ENCODE results near the gene RPL29. TPM values are rescaled to one million over a fixed set of nuclear protein-coding genes. Genes with fewer than 3 reads are reported as not detected.

Gene RPL29
- total RNA-seq, 1 donor from 2014 or later = 610 TPM

DNA sequence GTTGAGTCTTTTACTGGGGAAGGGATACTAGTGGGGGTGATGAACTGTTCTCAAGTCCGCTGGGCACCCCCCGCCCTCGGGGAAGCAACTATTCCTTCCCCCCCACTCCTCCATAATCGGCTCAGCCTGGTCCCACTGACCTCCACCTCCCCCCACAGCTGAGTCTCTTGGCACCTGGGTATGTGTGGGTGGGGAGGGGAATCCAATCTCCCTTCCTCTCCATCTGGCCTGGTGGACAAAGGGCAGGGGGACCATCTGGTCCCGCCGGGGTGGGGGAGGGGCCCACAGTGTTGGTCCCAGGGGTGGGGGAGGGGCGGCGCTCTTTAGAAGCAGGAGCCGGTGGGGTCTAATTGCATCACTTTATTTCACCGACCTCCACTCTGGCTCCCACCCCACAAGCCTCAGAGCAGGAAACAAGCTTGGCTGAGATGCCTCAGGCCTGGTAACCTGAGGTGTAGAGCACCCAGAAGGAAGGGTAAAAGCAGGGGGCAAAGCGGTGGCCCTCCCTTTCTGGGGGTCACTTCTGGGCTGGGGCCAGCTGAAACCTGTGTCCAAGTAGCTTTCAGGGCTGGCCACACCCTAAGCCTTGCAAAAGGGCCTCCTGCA, 27.4 kb downstream of the RPL29 start:
- Mint-ChIP-seq H3K27me3 (ENCODE audit: low read depth) (no peaks in the 10 kb centered on the region), H3K36me3 (ENCODE audit: low read depth) (no peaks in the 10 kb centered on the region), H3K4me1 (ENCODE audit: low read depth) (peaks cover 29% of the 10 kb centered on the region), H3K27ac (ENCODE audit: unreplicated experiment) (peak overlapping the region; percentile 66), H3K9me3 (ENCODE audit: low read depth) (no peaks in the 10 kb centered on the region), H3K4me3 (ENCODE audit: unreplicated experiment) (peak overlapping the region; percentile 81)
- DNase-seq (ENCODE audit: low spot score) = no peak
- TF ChIP-seq, protein P1, sequence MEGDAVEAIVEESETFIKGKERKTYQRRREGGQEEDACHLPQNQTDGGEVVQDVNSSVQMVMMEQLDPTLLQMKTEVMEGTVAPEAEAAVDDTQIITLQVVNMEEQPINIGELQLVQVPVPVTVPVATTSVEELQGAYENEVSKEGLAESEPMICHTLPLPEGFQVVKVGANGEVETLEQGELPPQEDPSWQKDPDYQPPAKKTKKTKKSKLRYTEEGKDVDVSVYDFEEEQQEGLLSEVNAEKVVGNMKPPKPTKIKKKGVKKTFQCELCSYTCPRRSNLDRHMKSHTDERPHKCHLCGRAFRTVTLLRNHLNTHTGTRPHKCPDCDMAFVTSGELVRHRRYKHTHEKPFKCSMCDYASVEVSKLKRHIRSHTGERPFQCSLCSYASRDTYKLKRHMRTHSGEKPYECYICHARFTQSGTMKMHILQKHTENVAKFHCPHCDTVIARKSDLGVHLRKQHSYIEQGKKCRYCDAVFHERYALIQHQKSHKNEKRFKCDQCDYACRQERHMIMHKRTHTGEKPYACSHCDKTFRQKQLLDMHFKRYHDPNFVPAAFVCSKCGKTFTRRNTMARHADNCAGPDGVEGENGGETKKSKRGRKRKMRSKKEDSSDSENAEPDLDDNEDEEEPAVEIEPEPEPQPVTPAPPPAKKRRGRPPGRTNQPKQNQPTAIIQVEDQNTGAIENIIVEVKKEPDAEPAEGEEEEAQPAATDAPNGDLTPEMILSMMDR (IDR thresholded peaks at IDR 0.05) = no peak

DNA sequence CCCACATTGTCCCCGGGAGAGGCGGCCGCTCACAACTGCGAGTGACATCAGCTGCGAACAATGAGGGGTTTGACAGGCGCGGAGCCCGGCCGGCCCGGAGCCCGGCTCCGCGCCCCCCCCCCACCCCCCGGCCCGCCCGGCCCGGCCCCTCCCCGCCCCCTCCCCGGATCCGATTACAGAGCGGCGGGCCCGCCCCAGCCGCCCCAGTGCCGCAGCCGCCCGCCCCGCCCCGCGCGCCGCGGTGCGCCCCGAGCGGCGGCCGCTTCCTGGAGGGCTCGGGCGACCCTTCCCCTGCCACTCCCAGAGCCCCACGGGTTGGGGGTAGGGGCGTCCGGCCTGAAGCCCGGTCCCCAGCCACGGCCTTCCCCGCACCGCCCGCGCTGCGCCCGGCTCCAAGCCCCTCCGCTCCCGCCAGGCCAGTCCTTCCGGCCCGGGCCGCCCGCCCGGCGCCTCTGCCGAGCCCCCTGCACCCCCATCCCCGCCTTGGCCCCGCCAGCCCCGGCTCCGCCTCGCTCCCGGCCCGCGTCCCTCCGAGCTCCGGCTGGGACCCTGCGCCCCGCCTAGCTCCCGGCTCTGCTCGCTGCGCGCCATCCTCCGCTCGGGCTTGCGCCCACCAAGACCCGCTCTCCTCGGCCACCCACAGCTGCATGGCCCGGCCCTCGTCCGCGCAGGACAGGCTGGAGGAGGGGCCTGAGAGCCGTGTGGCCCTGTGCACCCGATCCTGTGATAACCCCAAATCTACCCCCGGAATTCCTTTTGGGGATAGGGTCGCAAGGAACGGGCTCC, 28.1 kb downstream of the RPL29 start, which contains the start of gene PCBP4:
TSS of gene PCBP4 (minus strand) at position 71 of the 786 bp plus-strand sequence. CDS start 6,214 bp downstream, outside the sequence.
- no peak for DNase-seq (ENCODE audit: low spot score)
- Mint-ChIP-seq H3K27me3 (ENCODE audit: low read depth) (no peaks in the 10 kb centered on the region), H3K4me1 (ENCODE audit: low read depth) (peaks cover 29% of the 10 kb centered on the region), H3K4me3 (ENCODE audit: unreplicated experiment) (peak within 1 kb of the TSS; percentile 81), H3K27ac (ENCODE audit: unreplicated experiment) (peak within 1 kb of the TSS; percentile 66), H3K9me3 (ENCODE audit: low read depth) (no peaks in the 10 kb centered on the region), H3K36me3 (ENCODE audit: low read depth) (no peaks in the 10 kb centered on the region)
- TF ChIP-seq, protein P1 (IDR thresholded peaks at IDR 0.05) = no peak

DNA sequence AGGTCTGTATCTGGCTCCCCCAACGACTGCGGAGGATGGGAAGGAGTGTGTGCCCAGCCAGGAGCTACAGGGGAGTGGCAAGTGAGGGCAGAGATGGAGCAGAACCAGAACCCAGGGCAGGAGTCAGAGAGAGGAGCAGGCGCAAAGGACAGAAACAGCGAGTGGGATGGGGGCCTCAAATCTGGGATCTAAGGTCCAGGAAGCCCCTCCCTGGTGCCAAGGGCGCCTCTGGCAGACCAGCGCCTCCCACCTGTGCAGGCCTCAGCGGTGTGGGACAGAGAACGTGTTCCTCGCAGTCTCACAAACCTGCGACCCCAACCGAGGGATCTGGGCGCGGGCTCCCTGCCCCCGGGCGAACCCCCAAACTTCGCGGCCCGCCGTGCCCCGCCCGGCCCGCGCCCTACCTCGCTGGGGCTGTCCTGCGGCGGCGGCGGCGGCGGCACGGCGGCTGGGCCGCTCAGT, 28.7 kb downstream of the RPL29 start:
- H3K27ac Mint-ChIP-seq (ENCODE audit: unreplicated experiment) = no peak overlapping the region
- peak overlapping the region; percentile 77 for H3K4me3 Mint-ChIP-seq (ENCODE audit: unreplicated experiment)
- no peak for DNase-seq (ENCODE audit: low spot score)
- H3K36me3 Mint-ChIP-seq (ENCODE audit: low read depth) = no peaks in the 10 kb centered on the region
- H3K9me3 Mint-ChIP-seq (ENCODE audit: low read depth) = no peaks in the 10 kb centered on the region
- H3K27me3 Mint-ChIP-seq (ENCODE audit: low read depth) = no peaks in the 10 kb centered on the region
- TF ChIP-seq, protein P1 (IDR thresholded peaks at IDR 0.05) = peak; percentile 4
- peaks cover 29% of the 10 kb centered on the region for H3K4me1 Mint-ChIP-seq (ENCODE audit: low read depth)

DNA sequence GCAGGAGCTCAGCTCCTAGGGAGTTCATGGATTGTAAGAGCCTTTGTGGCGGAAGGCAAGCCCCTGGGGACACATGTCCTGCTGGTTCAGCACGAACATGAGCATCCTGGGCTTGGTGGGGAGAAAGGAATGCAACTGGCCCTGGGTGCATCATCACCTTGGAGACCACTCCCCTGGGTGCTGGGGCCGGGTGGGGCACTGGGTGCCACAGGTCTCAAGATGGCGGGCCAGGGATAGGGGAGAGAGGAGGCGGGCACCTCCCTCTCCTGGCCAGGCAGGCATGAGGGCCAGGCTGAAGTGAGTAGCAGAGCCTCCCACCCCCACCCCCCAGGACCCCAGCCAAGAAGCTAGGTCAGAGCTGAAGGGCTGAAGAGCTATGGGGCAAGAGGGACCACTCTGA, 29.2 kb downstream of the RPL29 start:
- Mint-ChIP-seq H3K4me3 (ENCODE audit: unreplicated experiment) (peak overlapping the region; percentile 77), H3K27ac (ENCODE audit: unreplicated experiment) (no peak overlapping the region), H3K36me3 (ENCODE audit: low read depth) (no peaks in the 10 kb centered on the region), H3K4me1 (ENCODE audit: low read depth) (peaks cover 29% of the 10 kb centered on the region), H3K27me3 (ENCODE audit: low read depth) (no peaks in the 10 kb centered on the region), H3K9me3 (ENCODE audit: low read depth) (no peaks in the 10 kb centered on the region)
- DNase-seq (ENCODE audit: low spot score) = no peak
- TF ChIP-seq, protein P1 (IDR thresholded peaks at IDR 0.05) = no peak

DNA sequence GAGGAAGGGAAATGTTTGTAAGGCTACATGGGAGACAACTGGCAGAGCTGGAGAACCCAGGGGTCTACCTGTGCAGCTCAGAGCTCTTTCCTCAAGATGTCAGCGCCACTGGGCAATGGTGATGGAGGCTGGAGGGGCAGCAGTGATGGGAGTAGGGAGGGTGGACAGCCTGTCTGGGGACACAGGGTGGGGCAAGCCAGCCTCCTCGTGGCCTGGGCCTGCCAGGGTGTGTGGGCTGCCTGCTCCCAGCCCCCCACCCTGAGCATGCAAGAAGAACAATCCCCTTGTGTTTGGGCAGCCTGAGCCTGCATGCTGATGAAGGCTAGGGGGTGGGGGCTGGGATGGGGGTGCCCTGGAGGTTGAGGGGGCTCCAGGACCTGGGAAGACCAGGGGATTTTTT, 29.7 kb downstream of the RPL29 start:
- no peaks in the 10 kb centered on the region for H3K27me3 Mint-ChIP-seq (ENCODE audit: low read depth)
- peak overlapping the region; percentile 77 for H3K4me3 Mint-ChIP-seq (ENCODE audit: unreplicated experiment)
- no peaks in the 10 kb centered on the region for H3K9me3 Mint-ChIP-seq (ENCODE audit: low read depth)
- H3K4me1 Mint-ChIP-seq (ENCODE audit: low read depth) = peaks cover 29% of the 10 kb centered on the region
- H3K36me3 Mint-ChIP-seq (ENCODE audit: low read depth) = peaks cover 2% of the 10 kb centered on the region
- TF ChIP-seq, protein P1 (IDR thresholded peaks at IDR 0.05) = no peak
- H3K27ac Mint-ChIP-seq (ENCODE audit: unreplicated experiment) = no peak overlapping the region
- DNase-seq (ENCODE audit: low spot score) = no peak
